Subcutaneous abdominal adipose tissue (tissue), 5 donors: ENCODE results near the gene CUL7.

ENCODE experiments used
- H3K27ac ChIP-seq: one replicate; pipeline ENCODE4 v1.7.0; 2013; ENCODE audit warnings: low read depth, mild to moderate bottlenecking, inconsistent platforms, low read length, moderate library complexity
- H3K27me3 ChIP-seq, 5 donors: one replicate each; pipeline ENCODE4 v1.7.0; 2013; ENCODE audit warnings: low read length in 5 of 5, inconsistent platforms in 1 of 5; ENCODE audit not compliant: control insufficient read depth in 5 of 5, insufficient read depth in 4 of 5
- H3K36me3 ChIP-seq, 5 donors: one replicate each; pipeline ENCODE4 v1.7.0; 2013; ENCODE audit warnings: low read length in 5 of 5; ENCODE audit not compliant: control insufficient read depth in 5 of 5, insufficient read depth in 5 of 5
- H3K4me1 ChIP-seq, 5 donors: one replicate each; pipeline ENCODE4 v1.7.0; 2013; ENCODE audit warnings: low read length in 5 of 5, mild to moderate bottlenecking in 3 of 5, moderate library complexity in 1 of 5; ENCODE audit not compliant: control insufficient read depth in 5 of 5, insufficient read depth in 5 of 5
- H3K4me3 ChIP-seq, 5 donors: one replicate each; pipeline ENCODE4 v1.7.0; 2013; ENCODE audit warnings: low read length in 5 of 5, low read depth in 1 of 5
- H3K9ac ChIP-seq, 5 donors: one replicate each; pipeline ENCODE4 v1.7.0; 2013; ENCODE audit warnings: low read length in 5 of 5, mild to moderate bottlenecking in 4 of 5, moderate library complexity in 3 of 5
- H3K9me3 ChIP-seq, 5 donors: one replicate each; pipeline ENCODE4 v1.7.0; 2013; ENCODE audit warnings: low read length in 5 of 5; ENCODE audit not compliant: control insufficient read depth in 5 of 5
- donor health status: healthy.
- donor health status: healthy.
- donor health status: healthy.
- donor health status: healthy.
- donor health status: healthy.

CUL7 gene

GRCh38 chr6:43077981-43078511 lies 24.4 kb upstream of the CUL7 start:
- peaks cover 2 to 22% (median 15%) of the 10 kb centered on the region in 5 donors for H3K27me3 ChIP-seq
- H3K36me3 ChIP-seq, result peaks cover 0 to 18% (median 16%) of the 10 kb centered on the region in 5 donors
- peaks cover 0 to 15% (median 13%) of the 10 kb centered on the region in 5 donors for H3K4me1 ChIP-seq
- H3K9me3 ChIP-seq, result no peaks in the 10 kb centered on the region
- H3K9ac ChIP-seq, result no peak overlapping the region
- no peak overlapping the region for H3K4me3 ChIP-seq
- H3K27ac ChIP-seq, result no peak overlapping the region

GRCh38 chr6:43077333-43077809 lies 23.7 kb upstream of the CUL7 start:
- peaks cover 2 to 22% (median 15%) of the 10 kb centered on the region in 5 donors for H3K27me3 ChIP-seq
- peaks cover 2 to 25% (median 22%) of the 10 kb centered on the region in 5 donors for H3K36me3 ChIP-seq
- peak overlapping the region in 3 of 5 donors; percentile 51 to 61 (median 51) for H3K4me3 ChIP-seq
- H3K9ac ChIP-seq, result peak overlapping the region in 1 of 5 donors; percentile 47
- H3K4me1 ChIP-seq, result peaks cover 0 to 15% (median 13%) of the 10 kb centered on the region in 5 donors
- no peak overlapping the region for H3K27ac ChIP-seq
- no peaks in the 10 kb centered on the region for H3K9me3 ChIP-seq

- Histone ChIP-seq H3K27ac (no peak overlapping the region), H3K36me3 (peaks cover 2 to 31% (median 29%) of the 10 kb centered on the region in 5 donors), H3K9me3 (no peaks in the 10 kb centered on the region), H3K9ac (peak overlapping the region in 2 of 5 donors; percentile 39 to 47), H3K27me3 (peaks cover 2 to 22% (median 15%) of the 10 kb centered on the region in 5 donors), H3K4me3 (peak overlapping the region in 4 of 5 donors; percentile 51 to 61 (median 53)), H3K4me1 (peaks cover 0 to 15% (median 13%) of the 10 kb centered on the region in 5 donors)
These were observed 23.0 kb upstream of the CUL7 start for GRCh38 chr6:43076464-43077332.

GRCh38 chr6:43075670-43076463 lies 22.2 kb upstream of the CUL7 start, which contains the start of gene PTK7:
PTK7 (plus strand) TSS chr6:43076314; CDS start chr6:43076489, 175 bp downstream.
- Histone ChIP-seq H3K9me3 (no peaks in the 10 kb centered on the region), H3K4me3 (peak within 1 kb of the TSS in 4 of 5 donors; percentile 51 to 61 (median 53)), H3K27ac (no peak within 1 kb of the TSS), H3K27me3 (peaks cover 2 to 22% (median 15%) of the 10 kb centered on the region in 5 donors), H3K36me3 (peaks cover 2 to 40% (median 35%) of the 10 kb centered on the region in 5 donors), H3K9ac (peak within 1 kb of the TSS in 2 of 5 donors; percentile 39 to 47), H3K4me1 (peaks cover 0 to 15% (median 13%) of the 10 kb centered on the region in 5 donors)

GRCh38 chr6:43074847-43075669 lies 21.4 kb upstream of the CUL7 start:
- no peak overlapping the region for H3K9ac ChIP-seq

GRCh38 chr6:43070028-43070632 lies 16.5 kb upstream of the CUL7 start:
- Histone ChIP-seq H3K9ac (no peak overlapping the region), H3K4me3 (no peak overlapping the region), H3K4me1 (no peaks in the 10 kb centered on the region), H3K36me3 (peaks cover 5 to 63% (median 55%) of the 10 kb centered on the region in 5 donors), H3K27ac (no peak overlapping the region), H3K9me3 (no peaks in the 10 kb centered on the region), H3K27me3 (peaks cover 0 to 2% (median 0%) of the 10 kb centered on the region in 5 donors)

More at GRCh38 chr6:43074847-43075669, 21.4 kb upstream of the CUL7 start:
- no peaks in the 10 kb centered on the region for H3K9me3 ChIP-seq
- H3K4me1 ChIP-seq, result peaks cover 0 to 15% (median 13%) of the 10 kb centered on the region in 5 donors
- no peak overlapping the region for H3K27ac ChIP-seq
- peaks cover 2 to 46% (median 39%) of the 10 kb centered on the region in 5 donors for H3K36me3 ChIP-seq
- H3K4me3 ChIP-seq, result no peak overlapping the region
- peaks cover 2 to 22% (median 15%) of the 10 kb centered on the region in 5 donors for H3K27me3 ChIP-seq

GRCh38 chr6:43062818-43063217 lies 9.2 kb upstream of the CUL7 start:
- H3K4me3 ChIP-seq, result no peak overlapping the region
- peaks cover 2 to 30% (median 22%) of the 10 kb centered on the region in 5 donors for H3K36me3 ChIP-seq
- no peak overlapping the region for H3K27ac ChIP-seq

GRCh38 chr6:43061861-43062260 lies 8.2 kb upstream of the CUL7 start:
- Histone ChIP-seq H3K27ac (no peak overlapping the region), H3K36me3 (peaks cover 2 to 34% (median 26%) of the 10 kb centered on the region in 5 donors), H3K9ac (no peak overlapping the region)

More at GRCh38 chr6:43062818-43063217, 9.2 kb upstream of the CUL7 start:
- Histone ChIP-seq H3K9me3 (no peaks in the 10 kb centered on the region), H3K9ac (no peak overlapping the region), H3K27me3 (no peaks in the 10 kb centered on the region), H3K4me1 (peaks cover 5 to 28% (median 25%) of the 10 kb centered on the region in 5 donors)

More at GRCh38 chr6:43061861-43062260, 8.2 kb upstream of the CUL7 start:
- Histone ChIP-seq H3K4me3 (no peak overlapping the region), H3K4me1 (peaks cover 5 to 29% (median 26%) of the 10 kb centered on the region in 5 donors), H3K27me3 (no peaks in the 10 kb centered on the region), H3K9me3 (no peaks in the 10 kb centered on the region)
